GM18868 (cell line): ENCODE results near the gene FRRS1L.
"Not testable (repeated sequence)": the region's sequence is repeated elsewhere in the genome, so short reads cannot be mapped to it uniquely, and the experiment has no call there.

Experiments used
- ATAC-seq: cut with Tn5 transposase; IDR thresholded peaks from one replicate; pipeline ENCODE4 v1.9.1; 2021; ENCODE audit warnings: mild to moderate bottlenecking, moderate library complexity; ENCODE audit not compliant: unreplicated experiment

The FRRS1L gene

DNA sequence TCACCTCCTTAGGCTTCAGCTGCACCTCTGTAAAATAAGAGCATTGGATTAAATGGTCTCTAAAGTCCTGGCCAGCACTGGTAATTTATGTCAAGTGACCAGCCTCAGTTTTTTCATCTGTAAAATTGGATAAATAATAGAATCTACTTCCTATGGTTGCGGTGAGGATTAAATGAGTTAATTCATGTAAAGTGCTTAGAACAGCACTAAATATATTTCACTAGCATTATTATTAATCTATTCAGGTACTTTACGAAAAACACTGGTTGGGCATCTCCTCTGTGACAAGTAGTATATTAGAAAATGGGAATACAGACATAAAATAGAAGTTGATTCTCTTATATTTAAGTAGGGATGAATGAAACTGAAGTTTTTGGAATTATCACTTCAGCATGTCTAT, 33.5 kb downstream of the FRRS1L start:
- ATAC-seq = no peak

DNA sequence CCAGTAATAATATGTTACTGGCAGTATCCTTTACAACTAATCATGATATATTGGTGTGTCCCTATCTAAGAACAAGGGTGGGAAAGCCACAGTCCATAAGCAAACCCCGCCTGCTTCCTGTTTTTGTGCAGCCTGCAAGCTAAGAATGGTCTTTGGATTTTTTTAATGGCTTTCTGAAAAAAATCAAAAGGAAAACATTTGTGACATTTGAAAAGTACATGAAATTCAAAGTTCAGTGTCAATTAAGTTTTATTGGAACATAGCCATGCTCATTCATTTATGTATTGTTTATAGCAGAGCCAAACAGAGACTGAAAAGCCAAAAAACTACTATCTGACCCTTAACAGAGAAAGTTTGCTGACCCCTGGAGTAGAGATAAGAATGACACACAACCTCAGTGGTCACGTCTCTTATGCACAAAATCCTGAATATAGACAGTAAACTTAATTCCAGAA, 34.5 kb downstream of the FRRS1L start:
- no peak for ATAC-seq

DNA sequence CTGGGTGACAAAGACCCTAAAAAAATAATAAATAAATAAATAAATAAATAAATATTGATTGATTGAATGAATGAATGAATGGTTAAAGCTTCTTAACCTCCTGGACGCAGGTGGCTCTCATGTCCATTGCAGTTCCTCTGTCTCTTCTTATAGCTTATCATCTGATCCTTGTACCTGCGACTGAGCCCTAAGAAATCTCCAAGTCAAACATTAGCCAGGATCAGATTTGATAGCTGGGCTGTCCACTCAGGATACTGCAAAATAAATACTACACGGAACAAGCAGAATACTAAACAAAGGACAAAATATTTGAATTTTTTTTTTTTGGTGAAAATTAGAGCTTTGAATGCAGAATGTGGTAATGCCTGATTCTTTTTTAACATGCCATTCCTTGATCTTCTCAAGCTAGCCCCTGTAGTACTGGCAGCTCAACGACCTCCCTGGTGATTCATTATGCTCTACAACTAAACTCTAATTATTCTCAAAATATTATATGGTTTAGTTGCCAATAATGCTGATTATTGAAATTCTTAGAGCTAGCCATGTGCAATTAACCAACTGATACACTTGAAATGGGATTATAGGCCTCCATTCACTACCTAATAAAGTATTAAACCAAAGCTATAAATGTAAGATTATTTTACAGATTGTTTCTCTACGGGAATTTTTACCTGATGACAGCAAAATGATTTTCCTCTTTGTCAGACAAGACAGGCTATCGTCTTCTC, 37.4 kb downstream of the FRRS1L start:
- no peak for ATAC-seq

DNA sequence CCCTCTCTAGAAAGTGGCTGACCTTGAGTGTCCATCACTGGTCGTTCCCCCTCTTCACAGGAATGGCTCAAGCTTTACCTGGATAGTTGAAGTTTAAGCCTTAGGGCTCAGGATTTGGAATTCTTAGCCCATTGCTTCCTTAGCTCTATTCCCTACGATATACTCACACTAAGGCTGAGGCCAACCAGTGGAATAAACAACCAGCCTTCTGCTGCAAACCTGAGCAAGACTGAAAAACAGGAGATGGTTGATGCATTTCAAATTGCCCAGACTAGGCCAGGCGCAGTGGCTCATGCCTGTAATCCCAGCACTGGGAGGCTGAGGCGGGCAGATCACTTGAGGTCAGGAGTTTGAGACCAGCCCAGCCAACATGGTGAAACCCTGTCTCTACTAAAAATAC, 40.4 kb downstream of the FRRS1L start:
- not testable (repeated sequence) for ATAC-seq

DNA sequence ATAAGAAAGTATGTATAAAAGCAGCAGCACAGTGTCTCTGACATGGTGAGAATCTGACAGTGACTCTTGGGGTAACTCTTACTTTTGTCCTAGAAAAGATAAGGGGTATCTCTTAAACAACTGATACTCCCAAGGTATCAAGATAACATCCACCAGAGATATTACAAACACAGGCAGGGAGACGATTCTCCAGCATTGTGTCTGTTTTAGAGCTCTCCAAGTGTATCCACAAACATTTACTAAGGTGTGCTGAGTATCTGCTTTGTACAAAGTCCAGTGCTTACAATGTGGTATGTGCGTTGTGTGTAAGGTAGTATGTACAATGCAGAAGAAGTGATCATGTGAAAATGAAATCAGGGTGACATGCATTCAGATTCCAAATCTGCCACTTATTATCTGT, 42.9 kb downstream of the FRRS1L start:
- no peak for ATAC-seq

DNA sequence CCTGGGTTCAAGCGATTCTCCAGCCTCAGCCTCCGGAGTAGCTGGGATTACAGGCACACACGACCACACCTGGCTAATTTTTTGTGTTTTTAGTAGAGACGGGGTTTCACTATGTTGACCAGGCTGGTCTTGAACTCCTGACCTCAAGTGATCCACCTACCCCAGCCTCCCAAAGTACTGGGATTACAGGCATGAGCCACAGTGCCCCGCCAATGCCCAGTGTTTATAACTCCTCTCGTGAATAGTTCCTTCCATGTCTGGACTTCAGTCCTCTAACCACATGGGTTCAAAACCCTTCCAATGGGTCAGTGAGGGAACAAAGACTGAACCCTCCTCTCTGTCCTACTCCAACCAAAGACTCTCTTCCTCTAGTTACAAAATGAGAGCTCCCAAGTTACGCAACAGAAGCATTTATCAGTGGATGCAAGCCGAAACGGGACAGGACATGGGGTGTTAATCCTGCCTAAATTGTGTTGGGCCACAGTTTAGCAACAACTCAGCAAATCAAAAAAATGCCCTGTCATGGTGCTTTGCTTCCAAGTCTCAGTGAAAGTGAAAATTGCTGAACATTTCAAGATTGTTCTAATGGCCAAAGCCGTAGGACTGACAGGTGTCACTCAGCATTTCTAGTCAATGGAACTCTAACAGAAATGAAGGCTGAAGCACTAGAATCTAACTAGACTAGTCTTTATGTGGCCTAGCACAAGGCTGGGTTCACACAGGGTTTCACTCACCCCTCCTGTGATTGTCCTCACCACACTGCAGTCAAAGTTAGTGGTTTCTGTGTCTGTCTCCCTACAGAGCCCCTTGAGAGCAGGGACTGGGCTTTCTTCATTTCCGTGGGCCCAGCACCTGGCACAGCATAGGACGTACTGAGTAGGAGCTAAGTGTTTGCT, 44.1 kb downstream of the FRRS1L start:
- peak; percentile 17 for ATAC-seq

DNA sequence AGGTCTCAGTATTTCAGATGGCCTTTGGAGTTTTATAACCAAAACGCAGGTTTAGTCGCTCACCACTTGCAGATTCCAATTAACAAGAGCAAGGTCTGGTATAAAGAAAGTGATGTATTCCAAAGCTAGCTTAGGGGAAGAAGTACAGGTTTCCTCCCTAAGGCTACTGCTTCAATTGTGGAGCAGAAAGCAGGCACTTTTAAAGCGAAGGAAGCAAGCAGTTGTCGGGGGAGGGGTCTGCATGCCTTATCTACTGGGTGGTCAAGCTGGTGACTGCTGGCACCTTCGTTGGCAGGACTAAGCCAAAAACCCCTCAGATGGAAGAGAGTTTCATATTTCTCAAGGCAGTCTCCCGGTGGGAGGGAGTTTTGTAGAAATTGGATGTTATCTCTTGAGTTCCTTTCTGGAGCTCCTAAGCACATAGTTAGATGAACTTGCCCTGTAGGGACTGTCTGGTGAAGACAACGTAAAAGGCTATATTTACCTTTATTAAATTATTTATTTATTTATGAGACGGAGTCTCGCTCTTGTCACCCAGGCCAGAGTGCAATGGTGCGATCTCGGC, 45.7 kb downstream of the FRRS1L start:
- ATAC-seq = no peak

DNA sequence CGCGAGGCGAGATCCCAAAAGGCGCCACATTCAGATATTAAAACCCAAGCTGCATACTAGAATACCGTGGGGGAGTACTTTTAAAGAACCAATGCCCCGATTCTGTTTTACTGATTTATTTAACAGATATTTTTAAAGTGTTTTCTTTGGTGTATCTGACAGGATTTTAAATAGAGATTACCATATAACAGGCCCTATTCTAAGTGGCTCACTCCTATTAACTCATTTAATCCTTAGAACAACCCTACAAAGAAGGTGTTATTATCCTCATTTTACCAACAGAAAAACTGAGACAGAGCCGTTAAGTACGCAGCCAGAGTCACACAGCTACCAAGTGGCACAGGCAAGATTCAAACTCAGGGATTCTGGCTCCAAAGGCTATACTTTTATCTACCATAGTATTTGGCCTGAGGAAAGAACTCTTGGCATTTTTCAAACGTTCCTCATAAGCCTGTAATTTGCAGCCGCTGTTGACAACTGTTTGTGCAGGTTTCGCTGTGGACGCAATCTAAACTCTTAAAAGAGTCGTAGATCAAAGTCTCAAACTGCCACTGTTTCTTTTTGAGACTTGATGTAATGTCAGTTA, 46.8 kb downstream of the FRRS1L start:
- ATAC-seq = no peak

DNA sequence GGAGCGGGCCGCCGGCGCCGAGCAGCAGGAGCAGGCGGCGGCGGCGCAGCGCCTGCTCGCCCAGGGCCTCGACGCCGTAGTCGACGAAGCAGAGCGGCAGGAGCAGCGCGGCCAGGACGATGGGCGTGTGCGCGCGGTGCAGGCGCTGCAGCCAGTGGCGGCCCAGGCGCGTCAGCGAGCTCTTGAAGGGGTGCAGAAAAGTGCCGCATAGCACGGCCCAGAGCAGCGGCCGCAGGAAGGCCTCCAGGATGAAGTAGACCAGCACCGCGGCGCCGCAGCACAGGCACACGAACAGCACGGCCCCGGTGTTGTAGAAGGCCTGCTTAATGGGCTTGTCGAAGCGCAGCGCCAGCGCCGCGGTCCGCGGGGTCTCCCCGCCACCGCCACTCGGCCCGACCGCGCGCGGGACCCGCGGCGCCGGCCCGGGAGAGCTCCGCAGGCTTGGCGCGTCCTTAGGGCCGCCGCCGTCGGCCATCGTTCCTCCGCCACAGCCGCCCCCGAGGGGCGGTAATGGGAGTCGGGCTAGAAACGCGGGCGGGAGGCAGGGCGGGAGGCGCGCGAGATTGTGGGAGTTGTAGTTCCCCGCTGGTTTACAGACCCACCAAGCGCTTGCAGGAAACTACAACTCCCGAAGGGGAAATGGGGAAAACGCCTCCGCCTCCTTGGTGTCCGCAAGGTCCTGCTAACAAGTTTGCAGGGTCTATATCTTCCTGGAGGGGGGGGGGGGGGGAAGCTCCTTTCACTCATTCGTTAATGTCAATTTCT, 47.4 kb downstream of the FRRS1L start, which contains the start of gene TMEM245:
Gene TMEM245 (minus strand): TSS at position 509 of the 765 bp plus-strand sequence. CDS start 34 bp downstream, at position 475.
- peak; percentile 90 for ATAC-seq

DNA sequence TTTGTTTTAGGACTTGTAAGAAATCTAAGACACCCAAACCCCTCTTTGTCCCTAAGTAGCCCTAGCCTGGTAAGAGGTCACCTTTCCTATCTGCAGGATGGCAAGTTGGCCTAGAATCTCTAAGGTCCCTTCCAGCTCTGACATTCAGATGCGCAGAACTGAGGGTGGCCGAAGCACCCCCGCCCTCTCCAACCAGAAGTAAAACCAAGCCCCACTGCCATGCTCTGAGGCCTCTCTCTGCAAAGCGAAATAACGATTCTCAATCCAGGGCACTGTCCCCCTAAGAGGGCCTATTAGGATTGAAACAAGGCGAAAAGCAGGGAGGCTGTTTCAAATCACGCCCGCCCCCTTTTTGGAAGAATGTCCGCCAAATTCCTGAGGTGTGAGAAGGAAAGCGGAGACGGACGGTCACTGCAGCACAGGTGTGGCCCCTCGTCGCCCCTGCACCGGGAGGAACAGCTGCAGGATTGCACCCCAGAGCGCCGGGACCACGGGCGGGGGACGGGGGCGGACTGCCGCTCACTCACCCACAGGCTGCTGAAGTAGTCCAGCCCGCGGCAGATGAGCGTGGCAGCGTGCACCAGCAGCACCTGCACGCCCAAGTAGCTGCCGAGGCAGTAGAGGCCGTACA, 48.1 kb downstream of the FRRS1L start:
- ATAC-seq = no peak

DNA sequence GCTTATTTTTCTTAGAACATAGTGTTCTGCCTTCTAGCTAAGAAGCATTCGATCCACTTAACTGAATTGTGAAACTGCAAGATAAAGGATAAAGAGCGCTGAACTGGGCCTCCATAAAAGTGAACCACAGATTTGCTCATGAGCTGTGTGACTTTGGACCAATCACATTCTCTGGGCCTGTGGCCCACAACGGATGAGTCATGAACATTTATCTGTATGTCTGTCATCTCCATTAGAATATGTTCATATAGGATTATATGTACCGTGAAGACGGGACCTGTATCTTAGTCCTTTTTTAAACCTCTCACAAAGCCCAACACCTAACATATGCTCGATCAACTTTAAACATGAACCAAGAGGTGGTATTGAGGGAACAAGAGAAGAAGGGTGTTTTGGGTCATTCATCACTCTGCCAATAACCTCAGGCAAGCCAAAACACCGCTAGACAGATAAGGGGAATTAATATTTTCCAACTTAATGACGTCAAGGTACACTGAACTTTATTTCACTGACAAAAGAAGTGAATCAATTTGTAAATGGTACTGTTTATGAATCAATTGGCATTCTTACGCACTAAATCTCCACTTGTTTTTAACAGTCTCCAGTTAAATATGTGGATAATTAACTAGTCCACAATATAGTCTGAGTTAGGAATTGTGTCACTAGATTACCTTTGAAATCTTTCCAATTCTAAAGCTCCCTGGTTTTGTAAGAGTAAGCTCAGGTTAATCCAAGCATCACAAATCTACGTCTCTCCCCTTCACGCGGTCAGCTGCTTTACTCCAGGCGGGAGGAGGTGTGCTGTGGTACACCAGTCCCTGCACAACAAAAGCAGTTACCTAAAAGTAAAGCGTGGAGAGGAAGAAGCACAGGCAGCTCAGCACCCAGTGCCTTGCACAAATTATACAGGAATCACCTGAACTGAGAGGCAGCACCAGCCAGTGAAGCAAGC, 48.9 kb downstream of the FRRS1L start:
- ATAC-seq = no peak

DNA sequence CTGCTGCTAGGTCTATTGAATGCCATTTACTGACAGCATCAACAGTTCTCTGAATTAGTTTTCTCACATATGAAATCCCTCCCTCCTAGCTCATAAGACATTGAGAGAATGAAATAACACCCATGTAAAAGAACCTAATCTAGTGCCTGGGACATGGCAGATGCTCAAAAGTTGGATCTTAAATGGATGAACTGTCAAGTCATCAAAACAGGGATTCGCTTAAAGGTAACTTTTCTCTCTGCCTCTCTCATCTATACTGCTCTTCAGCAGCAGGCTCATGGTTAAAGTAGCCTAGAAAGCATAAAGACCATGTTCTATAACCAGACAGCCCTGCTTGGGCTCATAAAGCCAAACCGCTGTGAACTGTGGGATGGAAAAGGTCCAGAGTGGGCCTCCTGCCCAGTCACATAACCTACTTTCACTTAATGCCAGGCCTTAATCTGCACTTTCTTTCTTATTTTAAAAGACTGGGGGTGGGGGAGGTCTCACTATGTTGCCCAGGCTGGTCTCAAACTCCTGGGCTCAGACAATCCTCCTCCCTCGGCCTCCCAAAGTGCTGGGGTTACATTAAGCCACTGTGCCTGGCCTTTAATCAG, 51.0 kb downstream of the FRRS1L start:
- no peak for ATAC-seq

DNA sequence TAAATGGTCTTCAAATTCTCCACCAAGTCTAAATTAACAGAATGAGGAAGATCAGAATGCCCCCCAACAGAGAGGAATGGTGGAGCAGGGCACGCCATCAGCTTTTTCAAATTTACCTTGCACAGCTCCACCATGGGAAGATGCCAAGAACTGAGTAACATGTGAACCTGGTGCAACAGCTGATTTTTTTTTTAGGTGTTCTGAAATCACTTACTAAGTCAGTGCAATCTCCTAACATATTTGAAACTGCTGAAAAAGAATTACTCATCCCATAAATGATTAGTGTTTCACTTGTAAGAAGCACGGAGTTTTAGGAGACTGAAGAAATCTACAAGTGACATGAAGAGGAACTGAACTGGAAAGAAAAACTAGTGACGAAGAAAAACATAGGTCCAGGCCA, 52.4 kb downstream of the FRRS1L start:
- ATAC-seq = no peak

DNA sequence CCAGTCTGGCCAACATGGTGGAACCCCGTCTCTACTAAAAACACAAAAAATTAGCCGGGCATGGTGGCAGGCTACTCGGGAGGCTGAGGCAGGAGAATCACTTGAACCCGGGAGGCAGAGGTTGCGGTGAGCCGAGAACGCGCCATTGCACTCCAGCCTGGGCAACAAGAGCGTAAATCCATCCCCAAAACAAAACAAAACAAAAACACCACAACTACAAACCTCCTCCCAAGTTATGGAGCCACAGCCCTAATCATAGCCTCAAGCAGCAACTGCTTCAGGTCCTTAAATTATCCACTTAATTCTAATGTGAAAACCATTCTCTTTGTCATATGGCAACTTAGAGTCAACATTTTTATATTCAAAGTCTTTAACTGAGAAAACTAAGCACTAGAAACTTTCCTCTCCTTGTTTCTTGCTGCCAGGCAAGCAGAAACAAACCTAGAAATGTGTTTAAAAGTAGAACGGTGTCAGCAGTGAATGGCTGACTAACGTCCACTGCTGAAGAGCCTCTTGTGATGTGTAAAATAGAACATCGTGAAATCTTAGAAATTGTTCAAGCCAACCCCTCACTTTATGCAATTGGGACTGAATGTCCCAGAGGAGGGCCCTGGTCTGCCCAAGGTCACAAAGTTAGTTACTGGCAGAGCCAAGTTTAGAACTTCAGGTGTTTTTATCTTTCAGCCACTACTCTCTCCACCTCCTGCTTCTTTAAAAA, 53.0 kb downstream of the FRRS1L start:
- no peak for ATAC-seq

DNA sequence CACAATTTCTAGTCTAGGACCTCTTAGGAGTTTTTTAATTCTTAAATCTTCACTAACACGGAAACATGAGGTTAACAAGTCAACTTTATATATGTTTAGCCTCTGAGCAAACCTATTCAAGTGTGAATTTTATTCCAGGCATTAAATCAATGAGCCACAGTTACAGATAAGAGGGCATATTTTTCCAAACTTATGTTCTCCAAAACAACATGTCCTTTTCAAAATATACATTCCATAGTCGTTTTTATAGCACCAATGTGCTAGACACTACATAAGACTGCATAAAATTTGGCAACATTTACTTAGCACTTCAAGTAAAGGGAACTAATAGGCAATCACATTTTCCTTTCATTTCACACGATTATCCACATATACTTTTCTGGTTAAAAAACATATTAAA, 53.8 kb downstream of the FRRS1L start:
- ATAC-seq = no peak

DNA sequence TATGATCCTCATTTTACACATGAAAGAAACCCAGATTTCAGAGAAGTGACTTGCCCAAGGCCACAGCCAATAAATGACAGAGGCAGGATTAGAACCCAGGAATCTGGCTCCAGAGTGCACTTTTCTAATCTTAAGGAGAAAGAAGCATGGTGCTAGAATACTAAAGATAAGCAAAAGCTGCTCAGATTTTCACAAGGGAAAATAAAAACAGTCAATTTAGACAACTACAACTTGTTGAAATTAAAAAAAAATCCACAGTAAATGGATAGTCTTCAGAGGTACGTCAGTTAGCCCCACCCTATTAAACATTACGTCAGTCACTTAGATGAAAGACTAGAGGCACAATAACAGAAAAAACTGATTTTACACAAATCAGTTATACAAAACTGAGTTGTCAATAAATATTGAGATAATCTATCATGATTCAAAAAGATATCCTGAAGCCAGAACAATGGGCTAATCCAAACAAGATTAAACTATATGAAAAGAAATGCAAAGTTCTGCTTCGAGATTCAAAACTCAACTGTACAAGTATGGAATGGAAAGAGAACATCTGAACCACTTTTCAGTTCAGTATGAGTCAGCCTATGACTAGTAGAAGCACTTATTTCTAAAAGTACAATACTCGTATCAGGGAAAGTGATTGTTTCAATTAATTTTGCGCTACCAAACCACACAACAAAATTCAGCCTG, 56.6 kb downstream of the FRRS1L start:
- ATAC-seq = peak; percentile 71

DNA sequence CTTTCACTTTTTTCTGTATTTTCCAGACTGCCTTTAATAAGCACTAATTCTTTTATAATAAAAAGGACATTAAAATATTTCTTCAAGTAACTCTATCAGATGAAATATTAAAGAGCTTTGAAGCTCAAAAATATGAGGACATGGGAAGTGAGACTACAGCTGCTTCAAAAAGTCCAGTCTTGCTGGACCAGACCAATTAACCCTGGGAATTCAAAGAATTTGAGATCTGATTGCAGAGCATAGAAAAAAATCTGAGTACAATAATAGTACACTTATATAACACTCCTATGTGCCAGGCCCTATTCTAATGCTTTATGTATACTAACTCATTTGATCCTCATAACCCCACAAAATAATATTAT, 57.1 kb downstream of the FRRS1L start:
- ATAC-seq = no peak
